Ishikawa (cell line): Measurements from ENCODE around the gene TMEM19.

Experiments used
- CEBPB ChIP-seq: IDR thresholded peaks from 2 replicates; pipeline ENCODE4 v1.6.1; 2012
- CREB1 ChIP-seq: IDR thresholded peaks from 2 replicates; pipeline ENCODE4 v1.6.1; 2012; ENCODE audit warnings: low read depth
- EP300 ChIP-seq: IDR thresholded peaks from 2 replicates; pipeline ENCODE4 v1.6.1; 2012; ENCODE audit warnings: borderline replicate concordance
- FOXM1 ChIP-seq: IDR thresholded peaks from 2 replicates; pipeline ENCODE4 v1.6.1; 2012; ENCODE audit warnings: low read depth, borderline replicate concordance
- RAD21 ChIP-seq: IDR thresholded peaks from 2 replicates; pipeline ENCODE4 v1.6.1; 2012; ENCODE audit warnings: low read depth
- TAF1 ChIP-seq: IDR thresholded peaks from 2 replicates; pipeline ENCODE4 v1.6.1; 2012; ENCODE audit warnings: low read depth, mild to moderate bottlenecking
- TF ChIP-seq, protein P1 (sequence below): IDR thresholded peaks from 2 replicates; pipeline ENCODE4 v1.6.1; 2012

DNA sequence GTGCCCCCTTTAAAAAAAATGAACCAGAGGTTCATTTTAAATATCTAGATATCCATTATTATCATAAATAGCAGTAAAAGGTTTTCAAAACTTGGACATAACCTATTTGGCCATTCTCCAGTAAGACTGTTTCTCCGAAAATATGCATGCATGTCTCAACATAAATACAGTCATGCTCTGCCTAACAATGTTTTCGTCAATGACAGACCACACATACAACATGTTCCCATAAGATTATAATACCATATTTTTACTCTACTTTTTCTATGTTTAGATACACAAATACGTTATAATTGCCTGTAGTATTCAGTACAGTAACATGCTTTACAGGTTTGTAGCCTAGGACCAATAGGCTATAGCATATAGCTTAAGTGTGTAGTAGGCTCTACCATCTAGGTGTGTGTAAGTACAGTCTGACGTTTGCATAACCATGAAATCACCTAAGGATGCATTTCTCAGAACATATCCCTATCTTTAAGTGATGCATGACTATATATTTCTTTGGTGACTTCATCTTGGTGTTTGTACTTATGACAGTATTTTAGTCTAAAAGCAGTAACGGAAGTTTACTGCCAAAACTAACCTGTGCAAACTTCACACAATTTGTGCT is 3.2 kb downstream of the TMEM19 start:
- TF ChIP-seq CEBPB (no peak), EP300 (no peak), TAF1 (no peak), RAD21 (no peak), CREB1 (no peak), FOXM1 (no peak)
- TF ChIP-seq, protein P1, sequence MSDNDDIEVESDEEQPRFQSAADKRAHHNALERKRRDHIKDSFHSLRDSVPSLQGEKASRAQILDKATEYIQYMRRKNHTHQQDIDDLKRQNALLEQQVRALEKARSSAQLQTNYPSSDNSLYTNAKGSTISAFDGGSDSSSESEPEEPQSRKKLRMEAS, result no peak
